Mesodermal cell (in vitro differentiated cells): ENCODE data around the gene NAT8L.

Experiments
- H3K27ac ChIP-seq: 2 replicates; pipeline ENCODE4 v1.7.0; 2013; ENCODE audit warnings: mild to moderate bottlenecking, low read depth, low read length, moderate library complexity; ENCODE audit not compliant: severe bottlenecking
- H3K36me3 ChIP-seq: 2 replicates; pipeline ENCODE4 v1.7.1; 2013; ENCODE audit warnings: mild to moderate bottlenecking, low read length, moderate library complexity; ENCODE audit not compliant: control insufficient read depth, insufficient read depth
- H3K4me1 ChIP-seq: one replicate; pipeline ENCODE4 v1.7.1; 2013; ENCODE audit warnings: mild to moderate bottlenecking, low read length; ENCODE audit not compliant: insufficient read depth, control insufficient read depth, poor library complexity, severe bottlenecking
- H3K4me3 ChIP-seq: 2 replicates; pipeline ENCODE4 v1.7.0; 2013; ENCODE audit warnings: low read length, control low read depth, mild to moderate bottlenecking; ENCODE audit not compliant: insufficient read depth, poor library complexity, severe bottlenecking; ENCODE audit errors: extremely low read depth
- H3K9me3 ChIP-seq: 2 replicates; pipeline ENCODE4 v1.7.1; 2013; ENCODE audit warnings: mild to moderate bottlenecking, low read length, moderate library complexity; ENCODE audit not compliant: control insufficient read depth
- WGBS, 2 experiments: methylation state at CpG; one replicate each; pipeline ENCODE4 v1.1.5; 2013; ENCODE audit warnings: missing lambda C conversion rate in 2 of 2; ENCODE audit not compliant: insufficient coverage in 2 of 2; 5-methylcytosine and 5-hydroxymethylcytosine counted together

NAT8L gene

DNA sequence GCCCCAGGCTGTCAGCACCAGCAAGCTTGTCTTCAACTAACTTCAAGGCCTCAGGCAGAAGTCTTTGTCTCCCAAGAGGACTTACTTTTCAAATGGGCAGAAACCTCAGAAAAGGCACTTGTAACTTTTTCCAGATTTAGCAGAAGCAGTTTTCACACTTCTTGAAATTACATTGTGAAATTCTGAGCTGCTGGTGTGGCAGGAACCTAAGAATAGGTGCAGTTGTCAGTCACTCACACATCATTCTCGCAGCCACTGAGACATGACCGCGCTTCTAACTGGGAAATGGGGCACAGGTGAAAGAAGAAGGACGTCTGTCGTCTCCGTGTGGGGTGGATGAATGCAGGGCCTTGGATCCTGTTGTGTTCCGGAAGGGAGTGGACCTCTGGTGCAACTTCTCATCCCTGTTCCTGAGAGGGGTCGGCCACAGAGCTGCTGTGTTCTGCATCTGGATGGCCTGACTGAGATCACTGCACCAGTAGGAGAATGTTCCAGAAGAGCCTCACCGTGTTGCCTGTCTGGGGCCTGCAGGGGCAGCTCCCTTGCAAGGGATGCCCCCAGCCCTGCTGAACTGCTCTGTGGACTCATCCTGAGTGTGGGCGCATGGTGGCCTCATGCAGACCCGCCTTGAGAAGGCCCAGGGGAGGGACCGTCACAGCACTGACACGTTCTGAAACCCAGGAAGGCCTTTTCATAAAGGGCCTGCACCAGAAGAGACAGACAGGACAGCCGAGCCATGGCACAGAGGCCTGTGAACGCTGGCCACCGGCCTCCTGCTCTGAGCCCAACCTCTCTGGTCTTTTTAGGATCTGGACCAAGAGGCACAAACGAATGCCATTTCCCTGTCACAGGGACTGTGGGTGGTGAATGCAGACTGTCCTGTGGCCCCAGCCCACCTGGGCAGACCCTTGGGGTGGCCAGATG lies 18.7 kb downstream of the NAT8L start:
- H3K9me3 ChIP-seq, result no peaks in the 10 kb centered on the region
- H3K4me3 ChIP-seq, result no peak overlapping the region
- no peaks in the 10 kb centered on the region for H3K36me3 ChIP-seq
- H3K4me1 ChIP-seq, result no peaks in the 10 kb centered on the region
- H3K27ac ChIP-seq, result no peak overlapping the region
- 90 to 91% methylated on average over 14 to 15 of the region's 17 CpGs for WGBS, 2 experiments

DNA sequence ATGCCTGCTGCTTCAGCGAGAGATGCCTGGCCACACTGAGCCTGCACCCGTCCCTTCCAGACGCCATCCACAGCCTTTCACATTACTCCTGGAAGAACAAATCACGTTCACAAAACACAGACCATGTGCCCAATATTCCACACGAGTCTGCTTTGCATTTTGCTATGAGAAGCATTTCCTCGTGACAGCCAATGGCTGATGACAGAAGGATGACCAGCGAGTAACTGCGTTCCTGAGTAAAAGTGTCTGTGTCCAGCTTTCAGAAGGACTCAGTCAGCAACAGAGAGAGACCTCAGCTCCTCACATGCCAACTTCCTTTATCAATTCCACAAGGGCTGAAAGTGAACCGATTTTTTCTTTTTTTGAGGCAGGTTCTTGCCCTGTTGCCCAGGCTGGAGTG lies 19.5 kb downstream of the NAT8L start:
- H3K36me3 ChIP-seq, result no peaks in the 10 kb centered on the region
- 83 to 85% methylated on average over 8 to 9 of the region's 9 CpGs for WGBS, 2 experiments
- no peaks in the 10 kb centered on the region for H3K4me1 ChIP-seq
- no peak overlapping the region for H3K4me3 ChIP-seq
- H3K9me3 ChIP-seq, result no peaks in the 10 kb centered on the region
- no peak overlapping the region for H3K27ac ChIP-seq

DNA sequence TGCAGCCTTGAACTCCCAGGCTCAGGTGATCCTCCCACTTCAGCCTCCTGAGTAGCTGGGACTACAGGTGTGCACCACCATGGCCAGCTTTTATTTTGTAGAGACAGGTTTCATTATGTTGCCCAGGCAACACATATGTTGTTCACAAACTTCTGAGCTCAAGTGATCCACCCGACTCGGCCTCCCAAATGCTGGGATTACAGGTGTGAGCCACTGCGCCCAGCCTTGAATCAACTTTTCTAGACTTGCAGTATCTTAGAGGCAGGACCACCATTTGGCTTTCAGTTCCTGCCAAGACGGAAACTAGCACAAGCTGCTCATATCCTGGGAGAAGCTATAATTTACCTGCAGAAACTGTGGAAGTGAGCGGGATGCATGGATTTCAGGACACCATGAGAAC lies 19.9 kb downstream of the NAT8L start:
- Histone ChIP-seq H3K27ac (no peak overlapping the region), H3K36me3 (no peaks in the 10 kb centered on the region)

DNA sequence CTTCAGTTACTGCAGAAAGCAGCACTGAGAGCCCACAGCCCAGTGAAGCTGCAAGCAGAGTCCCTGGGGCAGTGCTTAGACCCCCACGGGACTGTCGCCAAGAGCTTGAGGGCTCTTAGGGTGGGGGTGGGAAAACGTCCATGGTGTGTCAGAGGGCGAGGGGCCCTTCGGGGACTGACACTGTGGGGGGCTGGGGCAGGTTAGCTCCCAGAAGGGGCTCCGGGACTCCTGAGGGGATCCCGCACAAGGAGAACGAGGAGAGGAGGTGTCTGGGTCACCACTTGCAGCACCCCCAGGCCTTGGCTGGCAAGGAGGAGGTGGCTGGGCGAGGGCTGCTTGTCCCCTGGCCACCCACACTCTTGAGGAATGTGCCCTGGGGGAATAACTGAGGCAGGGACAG lies 20.8 kb downstream of the NAT8L start:
- Histone ChIP-seq H3K4me1 (no peaks in the 10 kb centered on the region), H3K4me3 (no peak overlapping the region), H3K9me3 (no peaks in the 10 kb centered on the region), H3K27ac (no peak overlapping the region), H3K36me3 (no peaks in the 10 kb centered on the region)
- WGBS, 2 experiments, result 91 to 93% methylated on average over 8 to 9 of the region's 9 CpGs

More for the DNA sequence above, 19.9 kb downstream of the NAT8L start:
- Histone ChIP-seq H3K4me1 (no peaks in the 10 kb centered on the region), H3K9me3 (no peaks in the 10 kb centered on the region), H3K4me3 (no peak overlapping the region)
- 93 to 95% methylated on average over 5 of the region's 5 CpGs for WGBS, 2 experiments

DNA sequence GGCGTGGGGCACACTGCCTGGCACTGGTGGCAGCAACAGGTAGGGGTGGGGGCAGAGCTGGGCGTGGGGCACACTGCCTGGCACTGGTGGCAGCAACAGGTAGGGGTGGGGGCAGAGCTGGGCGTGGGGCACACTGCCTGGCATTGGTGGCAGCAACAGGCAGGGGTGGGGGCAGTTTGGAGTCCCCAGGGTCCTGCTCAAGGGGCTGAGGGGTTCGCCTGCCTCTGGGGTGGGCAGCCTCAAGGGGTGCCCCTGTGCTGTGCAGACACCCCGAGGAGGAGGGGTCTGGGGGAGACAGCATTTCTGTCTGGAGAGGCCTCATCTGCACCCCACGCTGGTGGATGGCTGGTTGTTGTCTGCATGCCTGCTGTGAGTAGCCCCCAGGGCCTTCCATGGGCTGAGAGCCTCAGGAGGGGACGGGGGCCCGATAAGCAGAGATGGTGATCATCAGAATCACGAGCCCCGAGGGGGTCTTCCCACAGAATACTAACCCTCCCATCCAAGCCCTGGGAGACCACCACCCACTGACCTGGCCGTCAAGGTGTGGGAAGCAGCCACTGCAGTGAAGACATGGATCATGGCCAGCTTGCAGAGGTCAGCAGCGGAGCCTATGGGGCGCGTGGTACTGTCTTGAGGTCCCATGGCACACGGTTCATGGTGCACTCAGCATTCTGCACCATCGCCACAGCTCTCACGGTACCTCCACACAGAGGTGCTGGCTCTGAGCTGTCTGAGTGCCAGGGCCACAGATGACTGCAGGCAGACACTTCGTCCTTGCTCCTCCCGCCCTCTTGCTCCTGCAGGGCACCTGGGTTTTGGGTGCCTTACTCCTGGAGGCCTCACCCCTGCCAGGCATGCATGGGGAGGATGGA lies 21.5 kb downstream of the NAT8L start:
- H3K4me1 ChIP-seq, result no peaks in the 10 kb centered on the region
- WGBS, 2 experiments, result 89 to 91% methylated on average over 13 of the region's 19 CpGs
- H3K36me3 ChIP-seq, result no peaks in the 10 kb centered on the region
- no peak overlapping the region for H3K4me3 ChIP-seq
- H3K27ac ChIP-seq, result no peak overlapping the region
- H3K9me3 ChIP-seq, result no peaks in the 10 kb centered on the region

DNA sequence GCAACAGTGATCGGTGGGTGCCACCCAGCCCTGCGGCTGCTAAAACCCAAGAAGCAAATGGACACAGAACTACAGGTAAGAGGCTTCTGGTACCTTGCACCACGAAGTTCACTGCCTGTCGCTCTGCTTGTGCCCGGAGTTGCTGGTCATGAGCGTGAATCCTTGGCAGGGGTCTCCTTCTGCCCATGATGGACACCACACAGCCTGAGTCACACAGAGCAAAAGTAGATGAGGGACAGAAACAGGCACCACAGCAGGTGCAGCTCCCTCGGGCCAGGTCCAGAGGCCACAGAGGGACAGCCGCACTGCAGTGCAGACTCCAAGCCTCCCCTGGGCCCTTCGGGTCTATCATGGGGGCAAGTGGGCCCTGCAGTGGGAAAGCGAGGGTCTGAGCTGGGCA lies 22.4 kb downstream of the NAT8L start:
- Histone ChIP-seq H3K27ac (no peak overlapping the region), H3K4me3 (no peak overlapping the region), H3K9me3 (no peaks in the 10 kb centered on the region), H3K4me1 (no peaks in the 10 kb centered on the region), H3K36me3 (no peaks in the 10 kb centered on the region)
- WGBS, 2 experiments, result 89% methylated on average over 7 to 8 of the region's 10 CpGs

DNA sequence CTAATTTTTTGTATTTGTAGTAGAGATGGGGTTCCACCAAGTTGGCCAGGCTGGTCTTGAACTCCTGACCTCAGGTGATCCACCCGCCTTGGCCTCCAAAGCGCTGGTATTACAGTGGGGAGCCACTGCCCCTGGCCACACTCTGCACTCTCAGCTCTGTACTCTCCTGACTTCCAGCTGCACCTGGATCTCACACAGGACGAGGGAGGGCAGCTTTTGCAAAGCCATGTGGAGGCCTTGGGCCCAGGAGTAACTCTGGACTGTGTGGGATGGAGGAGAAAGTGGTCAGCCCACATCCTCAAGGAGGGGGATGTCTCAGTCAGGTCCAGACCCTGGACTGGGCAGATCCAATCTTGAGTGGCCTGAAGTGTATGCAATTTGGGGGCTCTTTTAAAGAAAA lies 23.0 kb downstream of the NAT8L start:
- WGBS, 2 experiments, result 94 to 100% methylated on average over 2 of the region's 3 CpGs

DNA sequence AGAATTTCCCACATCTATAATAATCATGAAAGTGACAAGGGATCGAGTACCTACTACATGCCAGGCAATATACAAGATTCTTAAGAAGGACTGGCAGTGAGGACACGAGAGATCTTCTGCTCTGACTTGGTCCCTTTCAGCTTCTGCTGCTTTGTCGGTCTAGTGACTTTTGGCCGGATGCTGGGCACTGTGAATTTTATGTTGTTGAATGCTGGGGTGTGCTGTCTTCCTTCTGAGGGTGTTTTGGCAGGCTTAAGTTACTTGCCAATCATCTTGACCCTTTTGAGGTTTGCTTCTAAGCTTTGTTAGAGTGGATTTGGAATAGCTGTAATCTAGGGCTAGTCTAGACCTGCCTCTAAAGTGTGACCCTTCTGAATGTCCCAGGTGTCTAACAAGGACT lies 23.5 kb downstream of the NAT8L start:
- H3K27ac ChIP-seq, result no peak overlapping the region
- WGBS, 2 experiments, result 93% methylated on average over 3 of the region's 4 CpGs
- H3K4me1 ChIP-seq, result no peaks in the 10 kb centered on the region

More for the DNA sequence above, 23.0 kb downstream of the NAT8L start:
- Histone ChIP-seq H3K4me1 (no peaks in the 10 kb centered on the region), H3K9me3 (no peaks in the 10 kb centered on the region), H3K27ac (no peak overlapping the region), H3K4me3 (no peak overlapping the region), H3K36me3 (no peaks in the 10 kb centered on the region)

DNA sequence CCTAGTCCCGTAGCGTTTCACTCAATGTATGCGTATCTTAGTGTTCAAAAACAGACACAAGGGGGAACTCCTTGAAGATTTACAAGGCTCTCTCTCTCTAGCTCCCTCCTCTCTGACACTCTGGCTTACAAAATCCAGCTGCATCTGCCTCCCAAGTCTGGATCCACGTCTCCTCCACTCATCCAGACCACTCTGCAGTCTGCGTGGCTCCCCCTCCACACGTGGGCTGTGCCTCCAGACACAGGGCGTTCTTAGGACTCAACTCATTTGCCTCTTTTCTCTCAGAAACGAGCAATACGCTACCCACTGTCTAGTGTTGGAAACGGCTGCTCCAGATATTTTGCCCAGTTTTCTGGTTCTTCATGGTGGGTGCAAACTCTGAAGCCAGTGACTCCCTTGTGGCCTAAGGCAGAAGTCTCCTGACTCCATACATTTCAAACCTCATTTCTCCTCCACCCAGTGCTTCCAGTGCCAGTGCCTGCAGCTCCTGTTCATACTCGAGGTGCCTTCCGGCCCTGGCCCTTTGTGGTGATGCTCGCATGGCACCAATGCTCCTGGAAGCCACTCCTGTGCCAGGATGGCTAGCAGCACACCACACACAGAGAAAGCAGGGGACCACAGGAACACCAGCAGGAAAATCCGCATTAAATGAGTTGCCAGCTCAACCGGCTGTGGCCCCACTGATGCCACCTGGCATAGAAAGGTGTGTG lies 24.1 kb downstream of the NAT8L start:
- H3K9me3 ChIP-seq, result no peaks in the 10 kb centered on the region
- no peaks in the 10 kb centered on the region for H3K4me1 ChIP-seq
- H3K27ac ChIP-seq, result no peak overlapping the region
- H3K36me3 ChIP-seq, result no peaks in the 10 kb centered on the region
- H3K4me3 ChIP-seq, result no peak overlapping the region
- 92 to 96% methylated on average over 15 of the region's 15 CpGs for WGBS, 2 experiments

More for the DNA sequence above, 23.5 kb downstream of the NAT8L start:
- Histone ChIP-seq H3K36me3 (no peaks in the 10 kb centered on the region), H3K9me3 (no peaks in the 10 kb centered on the region), H3K4me3 (no peak overlapping the region)

DNA sequence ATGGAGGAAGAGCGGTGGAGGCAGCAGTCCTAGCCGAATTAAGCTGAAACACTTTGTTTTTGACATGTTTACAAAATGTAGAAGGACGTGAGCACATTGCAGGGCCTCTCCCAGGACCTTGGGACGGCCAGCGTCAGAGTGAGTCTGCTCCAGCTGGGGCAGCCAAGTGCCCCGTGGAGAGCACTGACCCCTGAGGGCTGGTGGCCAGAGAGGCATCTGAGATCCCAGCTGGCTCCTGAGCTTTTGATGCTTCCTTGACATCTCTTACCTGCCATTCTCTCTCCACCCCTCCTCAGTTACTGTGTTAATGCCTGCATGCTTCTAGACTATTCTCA lies 24.7 kb downstream of the NAT8L start:
- Histone ChIP-seq H3K36me3 (no peaks in the 10 kb centered on the region), H3K4me3 (no peak overlapping the region), H3K9me3 (no peaks in the 10 kb centered on the region), H3K4me1 (no peaks in the 10 kb centered on the region), H3K27ac (no peak overlapping the region)
- WGBS, 2 experiments, result 84 to 89% methylated on average over 6 of the region's 6 CpGs
